Middle frontal gyrus (tissue), 1 donor: ENCODE measurements around the gene LEKR1.

Experiments used
- DNase-seq: peaks from one replicate; pipeline ENCODE4 v3.0.0-alpha.2; 2015; ENCODE audit warnings: low spot score; ENCODE audit errors: extremely low spot score

The LEKR1 gene

GRCh38 chr3:156978481-156978961 is 152.4 kb downstream of the LEKR1 start:
- no peak for DNase-seq

- DNase-seq = no peak
These were observed 154.9 kb downstream of the LEKR1 start for GRCh38 chr3:156981005-156981404.

- no peak for DNase-seq
These were observed 157.4 kb downstream of the LEKR1 start for GRCh38 chr3:156983559-156983958.

GRCh38 chr3:156985711-156986110 is 159.6 kb downstream of the LEKR1 start:
- DNase-seq = no peak

GRCh38 chr3:156987946-156988345 is 161.8 kb downstream of the LEKR1 start:
- no peak for DNase-seq

- DNase-seq = no peak
These were observed 171.2 kb downstream of the LEKR1 start for GRCh38 chr3:156997351-156997750.

GRCh38 chr3:157001221-157001957 is 175.2 kb downstream of the LEKR1 start:
- DNase-seq = no peak

- no peak for DNase-seq
These were observed 195.5 kb downstream of the LEKR1 start for GRCh38 chr3:157021679-157022078.

GRCh38 chr3:157023226-157023625 is 197.1 kb downstream of the LEKR1 start:
- DNase-seq = no peak

GRCh38 chr3:157026091-157026490 is 199.9 kb downstream of the LEKR1 start:
- DNase-seq = no peak

GRCh38 chr3:157027861-157028745 is 201.9 kb downstream of the LEKR1 start:
- DNase-seq = no peak

- DNase-seq = no peak
These were observed 203.2 kb downstream of the LEKR1 start for GRCh38 chr3:157029365-157029790.

- no peak for DNase-seq
These were observed 204.6 kb downstream of the LEKR1 start for GRCh38 chr3:157030712-157031111.

GRCh38 chr3:157033001-157033400 is 206.8 kb downstream of the LEKR1 start:
- DNase-seq = no peak

- DNase-seq = no peak
These were observed 214.3 kb downstream of the LEKR1 start for GRCh38 chr3:157040456-157040855.

- no peak for DNase-seq
These were observed 216.1 kb downstream of the LEKR1 start for GRCh38 chr3:157042226-157042625.

GRCh38 chr3:157043771-157044170 is 217.6 kb downstream of the LEKR1 start:
- DNase-seq = no peak

GRCh38 chr3:157045238-157045850 is 219.2 kb downstream of the LEKR1 start:
- no peak for DNase-seq

GRCh38 chr3:157046520-157046919 is 220.4 kb downstream of the LEKR1 start:
- no peak for DNase-seq

GRCh38 chr3:157051055-157051454 is 224.9 kb downstream of the LEKR1 start:
- no peak for DNase-seq

GRCh38 chr3:157051591-157051990 is 225.4 kb downstream of the LEKR1 start:
- no peak for DNase-seq

GRCh38 chr3:157056035-157056434 is 229.9 kb downstream of the LEKR1 start:
- no peak for DNase-seq
